Hepatic stellate cell (primary cell): ENCODE measurements around the gene CAMP.

Experiments used
- DNase-seq: peaks from one replicate; pipeline ENCODE4 v3.0.0; 2011; ENCODE audit warnings: low spot score

Gene CAMP

GRCh38 chr3:48214225-48214624 lies 9.1 kb upstream of the CAMP start:
- no peak for DNase-seq

DNA sequence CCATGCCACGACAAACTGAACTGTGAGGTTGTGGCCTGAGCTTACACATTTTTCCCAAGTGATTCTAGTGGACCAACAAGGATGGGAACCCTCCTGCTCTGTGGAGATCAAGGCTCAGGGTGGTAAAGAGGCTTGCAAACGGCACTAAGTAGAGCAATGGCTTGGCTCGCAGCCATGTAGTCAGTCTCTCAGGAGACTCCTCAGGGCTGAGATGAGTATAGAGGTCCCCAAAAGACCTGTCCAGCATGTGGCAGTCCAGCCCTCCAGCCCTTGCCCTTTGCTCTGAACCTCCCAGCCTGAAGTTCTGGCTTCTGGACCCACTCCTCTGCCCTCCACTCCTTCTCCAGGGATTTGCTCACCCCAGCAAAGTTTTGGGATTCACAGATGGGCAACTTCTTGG lies 8.3 kb upstream of the CAMP start:
- no peak for DNase-seq

GRCh38 chr3:48215466-48215865 lies 7.8 kb upstream of the CAMP start:
- no peak for DNase-seq

DNA sequence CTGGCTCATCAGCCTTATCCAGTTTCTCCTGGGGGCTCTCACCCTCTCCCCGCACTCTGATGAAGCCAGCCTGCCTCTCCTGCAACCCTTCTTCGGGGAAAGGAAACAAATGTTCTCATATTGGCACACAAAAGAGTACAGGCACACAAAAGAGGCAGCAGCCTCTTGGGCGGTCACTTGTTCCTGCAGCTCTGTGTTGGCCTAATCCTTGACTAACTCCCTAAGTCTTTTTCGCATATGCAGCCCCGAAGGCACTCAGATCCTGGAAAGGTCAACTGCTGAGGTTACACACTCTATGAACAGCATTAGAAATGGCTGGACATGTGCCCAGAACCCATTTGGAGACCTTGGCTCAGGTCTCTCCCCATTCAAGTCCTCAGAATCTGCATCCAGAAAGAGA lies 7.4 kb upstream of the CAMP start:
- DNase-seq, result no peak

- no peak for DNase-seq
Measured at GRCh38 chr3:48217449-48217848, 5.8 kb upstream of the CAMP start.

DNA sequence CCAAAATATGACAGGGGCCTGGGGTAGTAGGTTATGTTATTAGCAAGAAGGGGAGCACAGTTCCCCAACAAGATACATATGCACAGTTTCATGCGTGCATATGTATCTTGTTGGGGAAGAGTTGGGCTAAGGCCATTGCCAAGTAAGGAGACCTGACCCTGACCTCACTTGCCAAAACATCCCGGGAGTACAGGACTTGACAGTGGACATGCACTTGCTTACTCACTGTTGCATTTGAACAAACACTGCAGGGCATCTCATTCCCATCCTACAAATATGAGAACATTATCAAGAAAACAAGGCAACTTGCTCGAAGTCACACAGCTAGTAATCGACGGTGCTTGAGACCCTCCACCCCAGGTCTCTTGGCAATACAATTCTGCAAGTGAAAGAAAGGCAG lies 4.8 kb upstream of the CAMP start:
- DNase-seq, result no peak

DNA sequence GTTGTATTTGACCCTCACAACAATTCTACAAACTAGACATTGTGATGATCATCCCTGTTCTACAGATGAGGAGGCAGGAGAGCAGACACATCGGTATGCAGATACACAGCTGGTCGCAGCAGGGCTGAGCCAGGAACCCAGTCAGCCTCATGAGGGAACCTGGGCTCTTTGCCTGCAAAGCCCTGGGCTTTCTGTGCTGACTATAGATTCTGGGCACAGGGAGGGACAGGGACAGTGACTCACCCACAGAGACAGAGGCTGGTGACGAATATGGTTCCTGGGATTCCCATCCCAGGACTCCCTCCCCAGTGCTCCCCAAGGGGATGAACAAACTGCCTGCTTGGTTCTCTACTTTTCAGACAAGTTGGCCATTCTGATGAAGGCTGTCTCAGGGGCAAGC lies 3.8 kb upstream of the CAMP start:
- DNase-seq, result no peak

GRCh38 chr3:48220746-48221145 lies 2.5 kb upstream of the CAMP start:
- DNase-seq, result no peak

DNA sequence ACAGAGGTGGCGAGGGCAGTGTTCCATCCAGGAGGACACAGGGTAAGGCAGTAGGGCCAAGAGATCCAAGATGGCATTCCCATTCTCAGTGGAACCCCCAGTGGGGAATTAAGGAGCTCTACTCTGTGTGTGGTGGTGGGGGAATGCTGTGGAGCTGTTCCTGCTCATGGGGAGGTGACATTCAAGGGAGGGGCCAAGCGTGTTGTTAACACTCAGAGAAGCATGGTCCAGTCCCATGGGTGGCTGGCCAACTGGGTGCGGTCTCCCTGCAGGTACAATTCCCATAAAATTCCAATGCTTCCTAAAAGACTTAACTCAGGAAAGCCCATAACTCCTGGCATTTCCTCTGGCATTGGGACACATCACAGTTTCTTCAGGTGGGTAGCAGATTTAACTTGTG lies 2.3 kb downstream of the CAMP start:
- DNase-seq, result no peak

GRCh38 chr3:48226939-48227338 lies 3.6 kb downstream of the CAMP start:
- DNase-seq, result no peak

DNA sequence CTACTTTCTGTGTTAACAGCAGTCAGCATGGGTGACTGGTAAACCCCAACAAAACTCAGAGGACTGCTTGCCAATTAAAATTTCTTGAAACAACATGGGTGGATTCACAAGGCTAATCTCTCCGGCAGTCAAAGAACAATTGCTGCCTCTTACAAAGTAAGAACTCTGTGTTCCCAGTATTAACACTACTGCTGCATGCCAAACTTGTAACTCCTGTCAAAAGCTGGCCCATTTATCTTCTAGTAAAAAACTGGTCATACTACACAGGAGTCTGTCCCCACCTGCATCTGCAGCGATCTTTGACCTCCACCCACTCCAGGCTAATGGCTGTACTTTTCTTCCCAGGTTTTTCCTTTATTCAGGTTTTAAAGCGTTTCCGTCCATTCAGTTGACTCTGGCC lies 8.9 kb downstream of the CAMP start:
- DNase-seq, result no peak

GRCh38 chr3:48232734-48233133 lies 9.4 kb downstream of the CAMP start:
- no peak for DNase-seq

- no peak for DNase-seq
Measured at GRCh38 chr3:48233542-48233941, 10.2 kb downstream of the CAMP start.

- no peak for DNase-seq
Measured at GRCh38 chr3:48236531-48236930, 13.2 kb downstream of the CAMP start.

DNA sequence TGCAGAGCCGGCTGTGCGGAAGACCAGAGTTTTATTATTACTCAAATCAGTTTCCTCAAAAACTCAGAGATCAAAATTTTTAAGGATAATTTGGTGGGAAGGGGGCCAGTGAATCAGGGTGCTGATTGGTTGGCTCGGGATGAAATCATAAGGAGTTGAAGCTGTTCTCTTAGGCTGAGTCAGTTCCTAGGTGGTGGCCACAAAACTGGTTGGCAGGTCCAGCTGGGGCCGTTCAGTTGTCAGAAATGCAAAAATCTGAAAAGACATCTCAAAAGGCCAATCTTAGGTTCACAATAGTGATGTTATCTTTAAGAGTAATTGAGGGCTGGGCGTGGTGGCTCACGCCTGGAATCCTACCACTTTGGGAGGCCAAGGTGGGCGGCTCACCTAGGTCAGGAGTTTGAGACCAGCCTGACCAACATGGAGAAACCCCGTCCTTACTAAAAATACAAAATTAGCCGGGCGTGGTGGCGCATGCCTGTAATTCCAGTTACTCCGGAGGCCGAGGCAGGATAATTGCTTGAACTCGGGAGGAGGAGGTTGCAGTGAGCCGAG lies 15.3 kb downstream of the CAMP start:
- no peak for DNase-seq

DNA sequence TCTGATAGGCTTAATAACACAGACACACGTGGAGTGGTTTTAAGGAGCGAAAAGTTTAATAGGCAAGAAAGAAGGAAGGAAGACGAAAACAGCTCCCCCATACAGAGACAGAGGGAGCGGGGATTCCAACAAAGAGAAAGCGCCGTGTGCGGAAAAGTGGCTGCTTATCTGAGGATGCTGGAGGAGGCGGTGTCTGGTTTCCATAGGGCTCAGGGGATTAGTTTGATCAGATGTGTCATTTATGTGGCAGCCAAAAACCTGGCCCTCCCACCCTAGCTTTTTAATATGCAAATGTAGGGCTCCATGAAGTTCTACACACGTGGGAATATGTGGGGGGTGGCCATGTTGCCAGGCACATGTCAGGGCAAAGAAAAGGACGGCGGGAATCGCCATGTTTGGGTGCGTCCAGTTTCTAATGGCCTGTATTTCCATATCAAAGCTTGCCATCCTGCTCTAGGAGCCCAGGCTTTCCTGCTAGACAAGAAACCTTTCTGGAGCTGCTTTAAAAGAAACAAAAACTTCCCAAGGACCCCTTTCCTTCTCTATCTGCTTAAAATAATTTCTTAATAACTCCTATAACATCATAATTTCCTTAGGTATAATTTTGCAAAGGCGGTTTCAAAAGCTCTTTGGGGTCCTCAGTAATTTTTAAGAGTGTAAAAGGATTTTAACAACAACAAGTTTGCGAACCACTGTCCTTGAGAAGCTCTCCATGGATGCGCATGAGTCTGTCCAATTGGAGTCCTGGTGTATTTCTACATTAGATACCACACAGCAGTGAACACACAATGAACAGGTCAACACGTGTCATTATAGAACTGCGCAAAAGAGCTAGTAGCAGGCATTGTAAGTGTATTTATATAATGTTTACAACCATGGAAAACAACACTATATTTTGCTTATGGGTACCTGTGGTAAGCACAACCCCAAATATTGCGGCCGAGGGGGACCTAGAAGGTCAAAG lies 17.0 kb downstream of the CAMP start:
- DNase-seq, result no peak

- DNase-seq, result no peak
Measured at GRCh38 chr3:48241796-48242455, 18.6 kb downstream of the CAMP start.

DNA sequence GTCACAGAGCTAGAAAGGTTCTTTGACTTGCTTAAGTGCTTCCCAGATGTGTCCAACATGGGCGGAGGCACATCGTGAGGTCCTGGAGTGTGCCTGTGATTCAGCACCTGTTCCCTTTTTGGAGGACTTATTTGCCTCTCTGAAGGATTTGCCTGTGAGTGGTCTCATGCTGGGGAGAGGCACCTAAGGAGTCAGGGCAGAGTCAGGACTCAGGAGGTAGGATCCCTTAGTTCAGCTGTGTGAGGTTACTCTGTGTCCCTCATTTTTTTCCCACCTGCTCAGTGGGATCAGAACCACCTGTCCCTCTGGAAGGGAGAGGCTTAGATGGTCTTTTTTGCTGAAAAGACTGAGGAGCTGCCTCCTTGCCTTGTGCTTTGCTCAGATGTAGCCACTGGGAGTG lies 20.6 kb downstream of the CAMP start:
- no peak for DNase-seq

DNA sequence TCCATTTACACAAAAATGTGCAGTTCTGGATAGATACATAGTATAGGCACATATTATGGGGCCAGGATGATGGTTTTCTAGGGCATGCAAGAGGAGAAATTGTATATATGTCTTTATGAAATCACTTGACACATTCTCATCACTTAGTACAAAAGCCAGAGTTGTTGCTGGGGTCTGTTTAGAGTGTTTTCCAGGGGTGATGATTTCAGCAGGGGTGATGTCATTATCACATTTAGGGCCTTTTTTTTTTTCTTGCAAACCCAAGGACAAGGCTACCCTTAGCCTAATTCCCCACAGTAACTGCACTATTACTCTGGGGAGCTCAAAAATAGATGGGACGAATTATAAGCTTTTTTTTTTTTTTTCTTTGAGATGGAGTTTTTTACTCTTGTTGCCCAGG lies 21.2 kb downstream of the CAMP start:
- DNase-seq, result no peak

DNA sequence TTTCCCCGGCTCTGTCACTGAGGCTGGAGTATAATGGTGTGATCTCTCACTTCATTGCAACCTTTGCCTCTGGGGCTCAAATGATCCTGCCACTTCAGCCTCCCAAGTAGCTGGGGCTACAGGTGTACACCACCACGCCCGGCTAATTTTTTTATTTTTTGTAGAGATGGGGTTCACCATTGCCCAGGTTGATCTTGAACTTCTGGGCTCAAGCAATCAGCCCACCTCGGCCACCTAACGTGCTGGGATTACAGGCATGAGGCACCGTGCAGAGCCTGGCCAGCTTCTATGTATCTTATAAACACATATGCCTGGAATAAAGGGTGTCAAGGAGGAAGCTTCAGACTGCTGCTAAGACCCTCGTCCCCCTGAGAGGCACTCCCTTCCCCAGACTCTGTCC lies 21.8 kb downstream of the CAMP start:
- DNase-seq, result no peak

DNA sequence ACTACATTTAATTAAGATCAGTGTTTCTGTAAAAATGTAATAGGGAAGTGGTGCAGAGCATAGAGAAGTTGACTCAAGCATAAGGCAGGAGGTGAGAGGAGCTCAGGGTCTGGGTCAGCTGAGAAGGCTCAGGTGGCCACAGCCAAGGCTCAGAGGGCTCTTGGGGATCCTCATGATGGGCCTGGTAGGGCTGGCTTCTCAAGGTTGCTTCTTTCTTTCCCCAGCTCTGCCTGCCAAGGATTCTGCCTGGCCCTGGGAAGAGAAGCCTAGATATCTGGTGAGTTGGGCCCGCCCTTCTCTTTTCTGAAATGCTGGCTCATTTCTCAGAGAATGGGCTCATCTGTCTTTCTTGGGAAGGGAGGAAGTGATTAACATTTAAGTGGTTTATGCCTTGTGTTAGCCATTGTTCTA lies 24.1 kb downstream of the CAMP start:
- no peak for DNase-seq

GRCh38 chr3:48248095-48248850 lies 25.0 kb downstream of the CAMP start:
- DNase-seq, result no peak

GRCh38 chr3:48256557-48256956 lies 33.3 kb downstream of the CAMP start:
- no peak for DNase-seq
